ENCODE data around the gene DARS2.
"Not testable (repeated sequence)": the region's sequence is repeated elsewhere in the genome, so short reads cannot be mapped to it uniquely, and the experiment has no call there.

The DARS2 gene

DNA sequence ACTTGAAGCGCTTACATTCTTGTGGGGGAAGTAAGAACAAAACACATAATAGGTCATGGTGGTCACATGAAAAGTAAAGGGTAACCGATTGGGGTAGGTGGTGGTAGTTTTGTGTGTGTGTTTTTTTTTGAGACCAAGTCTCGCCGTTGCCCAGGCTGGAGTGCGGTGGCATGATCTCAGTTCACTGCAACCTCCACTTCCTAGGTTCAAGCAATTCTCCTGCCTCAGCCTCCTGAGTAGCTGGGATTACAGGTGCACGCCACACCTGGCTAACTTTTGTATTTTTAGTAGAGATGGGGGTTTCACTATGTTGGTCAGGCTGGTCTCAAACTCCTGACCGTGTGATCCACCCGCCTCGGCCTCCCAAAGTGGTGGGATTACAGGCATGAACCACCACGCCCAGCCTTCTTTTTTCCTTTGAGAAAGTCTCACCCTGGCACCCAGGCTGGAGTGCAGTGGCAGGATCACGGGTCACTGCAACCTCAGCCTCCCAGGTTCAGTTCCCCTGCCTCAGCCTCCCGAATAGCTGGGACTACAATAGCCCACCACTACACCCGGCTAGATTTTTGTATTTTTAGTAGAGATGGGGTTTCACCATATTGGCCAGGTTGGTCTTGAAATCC is 37.8 kb downstream of the DARS2 start:
- DNase-seq = not testable (repeated sequence)

GRCh38 chr1:173862769-173863223 is 38.3 kb downstream of the DARS2 start:
- no peak for DNase-seq

- peak in 1 of 2 experiments; percentile 28 for DNase-seq
Observed at GRCh38 chr1:173863224-173864161, 39.0 kb downstream of the DARS2 start.

DNA sequence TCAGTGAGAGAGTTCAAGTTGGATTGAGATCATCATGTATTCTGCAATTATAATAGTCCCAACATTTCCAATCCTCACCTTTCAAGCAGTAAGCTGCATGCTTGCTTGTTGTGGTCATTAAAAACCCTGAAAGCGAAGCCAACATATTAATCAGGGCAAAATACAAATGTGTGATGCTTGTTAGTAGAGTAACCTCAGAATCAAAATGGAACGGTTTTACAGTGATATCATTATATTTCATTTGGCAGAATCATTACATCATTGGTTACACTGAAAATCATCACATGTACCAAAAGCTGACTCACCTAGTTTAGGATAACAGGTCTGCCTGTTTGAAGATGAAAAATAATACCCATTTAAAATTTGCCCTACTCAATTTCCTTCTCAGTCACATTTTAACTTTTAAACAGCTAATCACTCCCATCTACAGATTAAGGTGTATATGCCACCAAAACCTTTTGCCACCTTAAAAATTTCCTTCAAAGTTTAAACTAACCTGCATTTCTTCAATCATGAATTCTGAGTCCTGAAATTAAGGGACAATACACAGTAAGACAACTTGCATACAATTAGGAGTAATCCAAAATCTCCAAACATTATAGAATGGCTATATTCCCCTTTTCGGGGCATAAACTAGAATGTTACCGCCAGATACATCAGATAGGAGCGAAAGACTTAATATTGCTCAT is 39.9 kb downstream of the DARS2 start:
- no peak for DNase-seq

GRCh38 chr1:173865468-173866164 is 41.1 kb downstream of the DARS2 start:
- DNase-seq = no peak

- no peak for DNase-seq
Observed at GRCh38 chr1:173866413-173867115, 42.1 kb downstream of the DARS2 start.

- DNase-seq = peak in 1 of 2 experiments; percentile 58
Observed at GRCh38 chr1:173867141-173867752, 42.8 kb downstream of the DARS2 start.

- DNase-seq = peak; percentile 99
Observed at GRCh38 chr1:173867753-173868265, 43.3 kb downstream of the DARS2 start, which contains the start of gene GAS5. Gene GAS5, minus strand, starts transcription at chr1:173867989.

DNA sequence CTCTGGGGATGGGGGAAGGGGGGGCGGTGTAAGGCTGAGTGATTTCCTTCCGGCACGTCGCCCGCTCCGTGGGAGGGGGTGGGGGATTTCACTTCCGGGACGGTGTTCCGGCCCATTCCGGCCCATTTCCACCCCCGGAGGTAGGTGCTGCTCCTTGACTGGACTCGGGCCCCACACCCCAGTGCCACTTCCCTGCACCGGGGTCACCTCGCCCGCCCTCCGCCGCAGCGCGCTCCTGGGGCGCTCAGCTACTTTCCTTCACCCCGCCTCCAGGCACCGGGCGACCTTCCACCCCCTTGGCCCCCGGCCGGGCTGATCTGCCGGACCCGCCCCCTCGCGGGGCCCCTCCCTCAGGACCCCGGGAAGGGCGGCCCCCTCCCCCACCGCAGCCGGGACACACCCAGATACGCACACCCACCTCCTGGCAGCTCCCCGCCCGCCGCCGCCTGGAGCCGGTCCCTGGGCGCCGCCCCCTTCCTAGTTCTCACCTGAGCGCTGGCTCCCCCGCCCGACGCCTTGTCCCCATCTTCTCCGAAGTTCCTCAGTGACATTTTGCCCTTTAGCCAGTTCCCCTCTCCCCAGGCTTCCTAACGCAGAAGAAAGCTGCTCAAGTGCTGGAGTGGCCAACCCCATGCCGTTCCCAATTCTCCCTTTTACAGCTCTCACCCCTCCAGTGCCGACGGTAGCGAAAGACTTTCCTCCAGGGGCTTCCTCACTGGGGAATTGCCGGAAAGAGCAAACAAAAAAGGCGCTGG is 44.0 kb downstream of the DARS2 start, which contains the start of gene ZBTB37:
Gene ZBTB37, plus strand, starts transcription at position 115 of the 755 bp plus-strand sequence. CDS start 1,846 bp downstream, outside the sequence.
- DNase-seq = peak; percentile 84 to 93

- DNase-seq = no peak
Observed at GRCh38 chr1:173869021-173869359, 44.5 kb downstream of the DARS2 start.

GRCh38 chr1:173870252-173871075 is 46.0 kb downstream of the DARS2 start:
- DNase-seq = no peak

DNA sequence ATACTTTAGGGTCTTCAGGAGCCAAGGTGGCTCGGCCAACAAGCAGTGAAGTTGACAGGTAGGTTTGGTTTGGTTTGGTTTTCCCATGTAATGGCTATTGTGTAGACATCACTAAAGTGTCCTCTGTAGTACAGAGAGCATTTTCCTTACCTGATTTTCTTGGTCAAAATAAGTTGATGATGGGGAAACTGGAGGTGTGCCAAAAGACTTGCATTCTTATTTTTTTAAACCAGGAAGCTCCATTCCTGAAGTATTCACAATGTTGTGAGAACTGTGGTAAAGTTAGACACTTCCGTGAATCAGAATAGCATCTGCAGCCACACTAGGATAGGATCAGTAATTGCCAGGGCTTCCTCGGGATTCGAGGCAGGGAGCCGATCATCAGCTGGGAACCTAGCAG is 46.6 kb downstream of the DARS2 start:
- DNase-seq = no peak

- no peak for DNase-seq
Observed at GRCh38 chr1:173871500-173871899, 47.0 kb downstream of the DARS2 start.

- no peak for DNase-seq
Observed at GRCh38 chr1:173876732-173877131, 52.3 kb downstream of the DARS2 start.

DNA sequence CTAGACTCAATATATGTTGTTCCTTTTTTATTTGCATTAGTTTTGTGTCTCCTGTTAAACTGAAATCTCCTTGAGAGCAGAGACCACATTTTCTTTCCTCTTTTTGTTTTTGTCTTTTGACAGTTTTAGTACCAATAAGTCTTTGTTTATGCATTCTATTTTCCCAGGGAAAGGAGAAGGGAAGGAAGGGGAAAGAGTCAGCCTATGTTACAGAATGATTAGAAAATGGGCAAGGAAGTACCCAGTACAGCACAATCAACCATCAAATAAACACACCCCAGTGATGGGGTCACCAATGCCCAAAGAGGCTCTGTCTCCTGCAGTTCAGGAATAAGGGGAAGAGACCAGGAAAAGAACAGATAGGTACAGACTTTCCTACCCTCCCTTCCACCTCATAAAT is 53.8 kb downstream of the DARS2 start:
- DNase-seq = no peak

- not testable (repeated sequence) for DNase-seq
Observed at GRCh38 chr1:173881117-173881516, 56.6 kb downstream of the DARS2 start.

- DNase-seq = no peak
Observed at GRCh38 chr1:173884701-173885100, 60.2 kb downstream of the DARS2 start.

- DNase-seq = no peak
Observed at GRCh38 chr1:173886746-173887611, 62.5 kb downstream of the DARS2 start.

- DNase-seq = no peak
Observed at GRCh38 chr1:173887627-173888026, 63.2 kb downstream of the DARS2 start.
